Mesenchymal stem cell (in vitro differentiated cells and primary cell): ENCODE data around the gene DGAT2.

Source experiments
- DNase-seq: peaks from one replicate; pipeline ENCODE4 v3.0.0-alpha.2; 2013
- H2AFZ ChIP-seq: one replicate; pipeline ENCODE4 v1.6.1; 2013; ENCODE audit warnings: low read depth, mild to moderate bottlenecking, control low read depth, inconsistent platforms, low read length, moderate library complexity
- H2AK5ac ChIP-seq: 2 replicates; pipeline ENCODE4 v1.6.1; 2013; ENCODE audit warnings: low read length, moderate library complexity, mild to moderate bottlenecking, inconsistent platforms; ENCODE audit not compliant: severe bottlenecking
- H2BK120ac ChIP-seq: one replicate; pipeline ENCODE4 v1.6.1; 2013; ENCODE audit warnings: low read depth, mild to moderate bottlenecking, inconsistent platforms, low read length, moderate library complexity
- H2BK12ac ChIP-seq, 2 experiments: one replicate each; pipeline ENCODE4 v1.6.1; 2013; ENCODE audit warnings: inconsistent platforms in 2 of 2, low read length in 2 of 2, mild to moderate bottlenecking in 2 of 2, moderate library complexity in 2 of 2, control low read depth in 1 of 2
- H2BK15ac ChIP-seq: one replicate; pipeline ENCODE4 v1.6.1; 2013; ENCODE audit warnings: mild to moderate bottlenecking, low read depth, inconsistent platforms; ENCODE audit not compliant: poor library complexity, severe bottlenecking
- H2BK5ac ChIP-seq: 2 replicates; pipeline ENCODE4 v1.6.1; 2013; ENCODE audit warnings: low read depth, mild to moderate bottlenecking, low read length, control low read depth, inconsistent platforms; ENCODE audit not compliant: poor library complexity, severe bottlenecking
- H3K14ac ChIP-seq, 2 experiments: one replicate each; pipeline ENCODE4 v1.6.1; 2013; ENCODE audit warnings: inconsistent platforms in 2 of 2, low read length in 2 of 2, control low read depth in 1 of 2, mild to moderate bottlenecking in 1 of 2, moderate library complexity in 1 of 2
- H3K18ac ChIP-seq, 2 experiments: one replicate each; pipeline ENCODE4 v1.6.1; 2013; ENCODE audit warnings: inconsistent platforms in 2 of 2, low read length in 2 of 2, control low read depth in 1 of 2, low read depth in 1 of 2, mild to moderate bottlenecking in 1 of 2
- H3K23ac ChIP-seq, 2 experiments: one replicate each; pipeline ENCODE4 v1.6.1; 2013; ENCODE audit warnings: inconsistent platforms in 2 of 2, low read length in 2 of 2, mild to moderate bottlenecking in 2 of 2, moderate library complexity in 2 of 2, control low read depth in 1 of 2
- H3K27ac ChIP-seq: 2 replicates; pipeline ENCODE4 v1.5.1; 2013; ENCODE audit warnings: mild to moderate bottlenecking, moderate library complexity, low read length, control low read depth, inconsistent platforms; ENCODE audit not compliant: poor library complexity, severe bottlenecking
- H3K27me3 ChIP-seq, 2 experiments: 2 replicates each; pipeline versions ENCODE4 v1.6.1 to v1.7.0; 2013; ENCODE audit warnings: low read length in 2 of 2, mild to moderate bottlenecking in 2 of 2, moderate library complexity in 2 of 2, control low read depth in 1 of 2, inconsistent platforms in 1 of 2; ENCODE audit not compliant: control insufficient read depth in 1 of 2, insufficient read depth in 1 of 2
- H3K36me3 ChIP-seq, 2 experiments: 2 replicates each; pipeline versions ENCODE4 v1.6.1 to v1.7.0; 2013; ENCODE audit warnings: low read length in 2 of 2, control low read depth in 1 of 2, inconsistent platforms in 1 of 2, low read depth in 1 of 2, mild to moderate bottlenecking in 1 of 2; ENCODE audit not compliant: insufficient read depth in 2 of 2, control insufficient read depth in 1 of 2
- H3K4ac ChIP-seq, 2 experiments: one replicate each; pipeline ENCODE4 v1.6.1; 2013; ENCODE audit warnings: inconsistent platforms in 2 of 2, low read length in 2 of 2, mild to moderate bottlenecking in 2 of 2, moderate library complexity in 2 of 2, control low read depth in 1 of 2, low read depth in 1 of 2
- H3K4me1 ChIP-seq: 2 replicates; pipeline ENCODE4 v1.6.1; 2013; ENCODE audit warnings: low read depth, low read length, control low read depth; ENCODE audit not compliant: control insufficient read depth, insufficient read depth
- H3K4me2 ChIP-seq: 2 replicates; pipeline ENCODE4 v1.6.1; 2013; ENCODE audit warnings: low read length, mild to moderate bottlenecking, inconsistent platforms; ENCODE audit not compliant: poor library complexity, severe bottlenecking
- H3K4me3 ChIP-seq, 2 experiments: 2 replicates each; pipeline versions ENCODE4 v1.5.1 to v1.7.0; 2013; ENCODE audit warnings: low read length in 2 of 2, mild to moderate bottlenecking in 2 of 2, control low read depth in 1 of 2, low read depth in 1 of 2; ENCODE audit not compliant: insufficient read depth in 1 of 2
- H3K79me1 ChIP-seq: replicated peaks from 2 replicates; pipeline ENCODE4 v1.6.1; 2013; ENCODE audit warnings: mild to moderate bottlenecking, control low read depth, low read length, inconsistent platforms; ENCODE audit not compliant: poor library complexity, severe bottlenecking
- H3K9ac ChIP-seq: 2 replicates; pipeline ENCODE4 v1.7.0; 2013; ENCODE audit warnings: mild to moderate bottlenecking, low read length, moderate library complexity
- H3K9me3 ChIP-seq: 2 replicates; pipeline ENCODE4 v1.7.0; 2013; ENCODE audit warnings: mild to moderate bottlenecking, low read length; ENCODE audit not compliant: control insufficient read depth
- H4K8ac ChIP-seq: one replicate; pipeline ENCODE4 v1.6.1; 2013; ENCODE audit warnings: inconsistent platforms, mild to moderate bottlenecking, low read length, moderate library complexity
- H4K91ac ChIP-seq: one replicate; pipeline ENCODE4 v1.6.1; 2013; ENCODE audit warnings: mild to moderate bottlenecking, low read length, inconsistent platforms
- WGBS: methylation state at CpG from one replicate; pipeline ENCODE4 v1.1.7; 2013; ENCODE audit warnings: mixed read lengths; 5-methylcytosine and 5-hydroxymethylcytosine counted together

Gene DGAT2

DNA sequence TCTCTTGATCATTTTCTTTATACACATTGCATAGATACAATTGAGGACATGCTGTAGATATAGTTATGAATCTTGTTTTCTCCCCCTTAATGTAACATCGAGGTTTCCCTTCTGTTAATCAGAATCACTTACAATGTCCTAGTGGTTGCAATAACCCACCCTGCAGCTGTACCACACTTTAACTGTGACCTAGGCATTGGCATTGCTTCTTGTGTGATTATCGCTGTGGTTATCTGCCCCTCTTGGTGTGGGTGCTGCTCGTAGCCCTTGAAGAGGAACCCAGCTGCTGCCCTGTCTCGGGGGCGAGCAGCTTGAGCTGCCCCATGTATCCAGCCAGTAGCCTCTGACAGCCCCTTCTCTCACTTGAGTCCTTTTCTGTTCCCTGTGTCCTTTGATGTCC, 1.5 kb downstream of the DGAT2 start:
- peak overlapping the region in 1 of 2 experiments; percentile 91 for H3K4me3 ChIP-seq
- no peak overlapping the region for H3K18ac ChIP-seq
- H2BK15ac ChIP-seq: no peak overlapping the region
- H2BK5ac ChIP-seq: no peak overlapping the region
- no peak overlapping the region for H2BK12ac ChIP-seq
- no peak overlapping the region for H2AK5ac ChIP-seq
- no peak overlapping the region for H3K14ac ChIP-seq
- no peak overlapping the region for H4K91ac ChIP-seq
- WGBS: 76% methylated on average over 5 of the region's 5 CpGs
- no peak for DNase-seq
- H3K4me2 ChIP-seq: no peak overlapping the region
- H3K36me3 ChIP-seq: peaks cover 0 to 18% of the 10 kb centered on the region in 2 experiments
- no peaks in the 10 kb centered on the region for H3K9me3 ChIP-seq
- peak overlapping the region; percentile 92 for H3K9ac ChIP-seq
- peaks cover 18% of the 10 kb centered on the region for H3K4me1 ChIP-seq
- no peak overlapping the region for H2BK120ac ChIP-seq
- no peak overlapping the region for H3K4ac ChIP-seq
- peaks cover 0 to 50% of the 10 kb centered on the region in 2 experiments for H3K27me3 ChIP-seq
- H4K8ac ChIP-seq: no peak overlapping the region
- no peak overlapping the region for H3K27ac ChIP-seq
- H3K79me1 ChIP-seq: no peaks in the 10 kb centered on the region
- H3K23ac ChIP-seq: no peak overlapping the region
- no peak overlapping the region for H2AFZ ChIP-seq

DNA sequence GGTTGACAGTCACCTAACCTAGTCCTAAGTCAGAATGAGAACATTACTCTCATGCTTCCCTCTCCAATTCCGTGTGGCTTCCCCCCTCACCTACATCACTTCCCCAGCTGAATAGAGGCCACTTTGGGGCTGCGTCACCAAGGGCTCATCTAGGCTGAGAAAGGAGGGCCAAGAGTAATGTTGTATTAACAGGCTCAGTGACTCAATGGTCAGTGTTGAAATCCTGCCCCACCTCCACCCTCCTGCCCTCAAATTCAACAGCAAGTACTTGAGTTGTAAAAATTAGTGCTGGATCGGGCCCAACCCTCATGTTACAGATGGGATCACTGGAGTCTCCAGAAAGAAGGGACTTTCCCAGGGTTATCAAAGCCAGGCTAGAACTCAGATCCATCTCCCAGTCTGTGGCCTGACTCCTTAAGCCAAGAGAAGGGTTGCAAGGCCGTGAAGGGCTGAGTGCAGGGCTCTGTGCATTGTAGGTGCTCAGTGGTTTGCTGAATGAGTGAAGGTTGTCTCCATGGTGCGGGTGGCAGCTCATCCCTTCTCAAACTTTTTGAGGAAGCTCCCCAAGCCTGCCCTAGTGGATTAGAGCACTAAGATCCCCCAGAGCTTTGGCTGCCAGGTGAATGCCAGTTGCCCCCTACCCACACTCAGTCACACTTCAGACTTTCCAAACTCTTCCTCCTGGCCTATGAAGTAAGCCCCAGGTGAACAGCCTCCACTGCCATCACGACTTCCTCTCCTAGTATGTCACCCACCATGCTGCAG, 3.2 kb downstream of the DGAT2 start:
- H4K91ac ChIP-seq: no peak overlapping the region
- H3K18ac ChIP-seq: no peak overlapping the region
- WGBS: 73% methylated on average over 6 of the region's 6 CpGs
- no peak overlapping the region for H2BK12ac ChIP-seq
- H2AFZ ChIP-seq: no peak overlapping the region
- peak; percentile 61 for DNase-seq
- H3K9ac ChIP-seq: peak overlapping the region; percentile 4
- no peaks in the 10 kb centered on the region for H3K79me1 ChIP-seq
- H3K14ac ChIP-seq: no peak overlapping the region
- no peak overlapping the region for H2BK5ac ChIP-seq
- H3K27ac ChIP-seq: no peak overlapping the region
- no peak overlapping the region for H2AK5ac ChIP-seq
- H3K36me3 ChIP-seq: peaks cover 0 to 35% of the 10 kb centered on the region in 2 experiments
- no peak overlapping the region for H3K4me2 ChIP-seq
- no peak overlapping the region for H2BK15ac ChIP-seq
- peaks cover 15% of the 10 kb centered on the region for H3K4me1 ChIP-seq
- H3K4ac ChIP-seq: no peak overlapping the region
- H2BK120ac ChIP-seq: no peak overlapping the region
- no peaks in the 10 kb centered on the region for H3K9me3 ChIP-seq
- peaks cover 0 to 50% of the 10 kb centered on the region in 2 experiments for H3K27me3 ChIP-seq
- H3K4me3 ChIP-seq: peak overlapping the region in 1 of 2 experiments; percentile 91
- H3K23ac ChIP-seq: no peak overlapping the region
- H4K8ac ChIP-seq: no peak overlapping the region

DNA sequence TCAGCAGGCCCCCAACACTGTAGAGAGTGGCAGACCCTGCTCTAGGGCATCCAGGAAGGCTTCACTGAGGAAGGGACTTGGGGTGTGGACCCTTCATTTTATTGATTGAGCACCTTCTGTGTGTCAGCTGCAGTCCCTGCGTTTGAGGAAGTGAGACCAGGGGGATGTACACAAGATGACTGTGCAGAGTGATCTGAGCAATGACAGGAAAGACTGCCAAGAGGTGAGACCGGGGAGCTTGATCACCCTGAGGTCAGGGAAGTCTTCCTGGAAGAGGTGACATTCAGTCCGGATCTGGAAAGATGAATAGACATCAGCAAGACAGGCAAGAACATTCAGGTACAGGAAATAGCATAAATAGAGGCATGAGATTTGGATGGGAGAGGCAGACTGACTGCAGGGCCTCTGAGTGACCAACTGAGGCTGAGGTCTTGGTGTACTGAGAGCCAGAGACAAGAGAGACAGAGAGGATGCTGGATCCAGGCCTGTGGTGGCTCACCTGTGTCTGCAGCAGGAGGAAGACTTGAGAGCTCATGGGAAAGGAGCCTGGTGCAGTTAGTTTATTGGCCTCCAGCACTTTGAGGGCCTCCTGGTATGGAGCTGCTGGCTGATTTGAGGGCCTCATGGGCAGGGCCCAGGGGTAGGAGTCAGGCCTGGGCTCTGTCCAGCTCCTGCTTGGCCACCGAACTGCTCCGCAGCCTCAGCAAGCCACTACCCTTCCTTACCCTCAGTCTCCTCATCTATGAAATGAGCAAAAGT, 5.2 kb downstream of the DGAT2 start:
- H3K36me3 ChIP-seq: peaks cover 0 to 47% of the 10 kb centered on the region in 2 experiments
- H2BK15ac ChIP-seq: no peak overlapping the region
- H3K4ac ChIP-seq: no peak overlapping the region
- no peaks in the 10 kb centered on the region for H3K9me3 ChIP-seq
- H3K79me1 ChIP-seq: no peaks in the 10 kb centered on the region
- DNase-seq: no peak
- peaks cover 0 to 34% of the 10 kb centered on the region in 2 experiments for H3K27me3 ChIP-seq
- no peak overlapping the region for H2AK5ac ChIP-seq
- 86% methylated on average over 5 of the region's 5 CpGs for WGBS
- H3K4me3 ChIP-seq: no peak overlapping the region
- no peak overlapping the region for H3K14ac ChIP-seq
- no peak overlapping the region for H2BK120ac ChIP-seq
- no peak overlapping the region for H4K91ac ChIP-seq
- H2BK5ac ChIP-seq: no peak overlapping the region
- no peak overlapping the region for H4K8ac ChIP-seq
- H3K23ac ChIP-seq: no peak overlapping the region
- peaks cover 2% of the 10 kb centered on the region for H3K4me1 ChIP-seq
- H3K9ac ChIP-seq: no peak overlapping the region
- H3K18ac ChIP-seq: no peak overlapping the region
- H2BK12ac ChIP-seq: no peak overlapping the region
- H3K27ac ChIP-seq: no peak overlapping the region
- no peak overlapping the region for H3K4me2 ChIP-seq
- no peak overlapping the region for H2AFZ ChIP-seq

DNA sequence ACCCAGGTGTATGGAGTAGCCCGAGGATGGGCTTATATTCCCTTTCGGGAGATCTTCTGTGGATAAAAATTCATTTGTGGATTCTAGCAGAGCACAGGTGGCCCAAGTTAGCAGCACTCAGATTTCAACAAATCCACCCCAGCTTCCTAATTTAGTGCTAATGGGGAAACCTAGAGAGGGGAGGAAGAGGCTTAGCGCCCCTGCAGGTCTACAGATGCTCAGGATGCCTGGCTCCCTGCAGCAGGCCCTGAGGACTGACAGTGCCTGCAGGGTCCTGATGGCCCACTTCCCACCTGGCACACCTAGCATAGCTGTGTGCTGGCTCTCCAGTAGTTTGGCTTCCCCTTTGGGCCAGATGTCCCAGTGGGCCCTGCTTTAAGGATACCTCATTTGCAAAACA, 6.5 kb downstream of the DGAT2 start:
- Histone ChIP-seq H3K23ac (no peak overlapping the region), H2BK5ac (no peak overlapping the region), H3K4me2 (no peak overlapping the region), H2BK120ac (no peak overlapping the region), H3K9me3 (no peaks in the 10 kb centered on the region), H3K27me3 (peaks cover 0 to 23% of the 10 kb centered on the region in 2 experiments), H2AK5ac (no peak overlapping the region), H3K27ac (no peak overlapping the region), H2BK12ac (no peak overlapping the region), H3K36me3 (peaks cover 0 to 57% of the 10 kb centered on the region in 2 experiments), H3K4me1 (no peaks in the 10 kb centered on the region), H2BK15ac (no peak overlapping the region), H3K14ac (no peak overlapping the region), H3K4ac (no peak overlapping the region), H3K9ac (no peak overlapping the region), H2AFZ (no peak overlapping the region), H3K4me3 (no peak overlapping the region), H3K79me1 (no peaks in the 10 kb centered on the region), H3K18ac (no peak overlapping the region), H4K91ac (peak overlapping the region; percentile 62), H4K8ac (no peak overlapping the region)
- no peak for DNase-seq
- 78% methylated on average over 3 of the region's 3 CpGs for WGBS
